ENCODE results near the gene NEK8. TPM values are rescaled to one million over a fixed set of nuclear protein-coding genes. Genes with fewer than 3 reads are reported as not detected.
A peak's percentile ranks its signal among the peaks of the same experiment; 100 is the strongest.

Gene NEK8
- total and polyA plus RNA-seq, 9 of the 15 experiments (the other 6 are each of a cell fraction or from before 2014, with no cell fraction given): 0.98 to 16.6 (median 4.6) TPM

DNA sequence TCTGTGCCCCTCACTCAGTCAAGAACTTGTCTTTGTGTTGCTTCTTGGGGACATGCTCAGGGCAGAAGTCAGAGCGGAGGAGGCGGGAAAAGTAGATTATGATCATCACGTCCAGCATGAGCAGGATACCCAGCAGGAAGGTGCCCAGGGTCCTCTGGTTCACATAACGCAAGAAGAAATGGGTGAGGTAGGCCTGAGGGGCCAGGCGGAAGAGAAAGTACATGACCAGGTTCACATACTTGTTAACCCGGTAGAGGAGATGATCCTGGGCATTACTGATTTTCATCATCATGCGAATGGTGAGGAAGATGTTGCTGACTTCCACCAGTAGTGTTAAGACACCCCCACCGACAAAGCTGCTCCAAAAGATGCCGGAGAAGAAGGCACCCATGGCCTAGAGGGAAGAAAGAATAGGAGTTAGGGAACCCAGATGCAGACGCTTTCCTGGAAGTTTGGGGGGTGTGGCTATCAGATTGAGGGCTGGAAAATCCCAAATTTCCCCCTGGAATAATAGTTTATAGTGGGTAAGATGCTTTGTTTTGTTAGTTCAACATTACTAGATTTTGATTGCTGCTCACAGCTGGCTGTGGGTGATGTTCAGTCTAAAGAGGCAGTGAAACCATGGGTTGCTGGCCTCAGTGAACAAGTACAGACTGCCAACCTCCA, 4.0 kb upstream of the NEK8 start (continued):
- TF ChIP-seq CREBBP (IDR thresholded peaks at IDR 0.05; ENCODE audit: low read depth, low read length): no peak
- no peak for TF ChIP-seq ARID4B (CRISPR knock-in tag; IDR thresholded peaks at IDR 0.05)
- no peak for TF ChIP-seq CXXC5 (CRISPR knock-in tag; IDR thresholded peaks at IDR 0.05)
- TF ChIP-seq RBM15 (IDR thresholded peaks at IDR 0.05; ENCODE audit: insufficient read depth, low read length): no peak
- TF ChIP-seq, protein P1, sequence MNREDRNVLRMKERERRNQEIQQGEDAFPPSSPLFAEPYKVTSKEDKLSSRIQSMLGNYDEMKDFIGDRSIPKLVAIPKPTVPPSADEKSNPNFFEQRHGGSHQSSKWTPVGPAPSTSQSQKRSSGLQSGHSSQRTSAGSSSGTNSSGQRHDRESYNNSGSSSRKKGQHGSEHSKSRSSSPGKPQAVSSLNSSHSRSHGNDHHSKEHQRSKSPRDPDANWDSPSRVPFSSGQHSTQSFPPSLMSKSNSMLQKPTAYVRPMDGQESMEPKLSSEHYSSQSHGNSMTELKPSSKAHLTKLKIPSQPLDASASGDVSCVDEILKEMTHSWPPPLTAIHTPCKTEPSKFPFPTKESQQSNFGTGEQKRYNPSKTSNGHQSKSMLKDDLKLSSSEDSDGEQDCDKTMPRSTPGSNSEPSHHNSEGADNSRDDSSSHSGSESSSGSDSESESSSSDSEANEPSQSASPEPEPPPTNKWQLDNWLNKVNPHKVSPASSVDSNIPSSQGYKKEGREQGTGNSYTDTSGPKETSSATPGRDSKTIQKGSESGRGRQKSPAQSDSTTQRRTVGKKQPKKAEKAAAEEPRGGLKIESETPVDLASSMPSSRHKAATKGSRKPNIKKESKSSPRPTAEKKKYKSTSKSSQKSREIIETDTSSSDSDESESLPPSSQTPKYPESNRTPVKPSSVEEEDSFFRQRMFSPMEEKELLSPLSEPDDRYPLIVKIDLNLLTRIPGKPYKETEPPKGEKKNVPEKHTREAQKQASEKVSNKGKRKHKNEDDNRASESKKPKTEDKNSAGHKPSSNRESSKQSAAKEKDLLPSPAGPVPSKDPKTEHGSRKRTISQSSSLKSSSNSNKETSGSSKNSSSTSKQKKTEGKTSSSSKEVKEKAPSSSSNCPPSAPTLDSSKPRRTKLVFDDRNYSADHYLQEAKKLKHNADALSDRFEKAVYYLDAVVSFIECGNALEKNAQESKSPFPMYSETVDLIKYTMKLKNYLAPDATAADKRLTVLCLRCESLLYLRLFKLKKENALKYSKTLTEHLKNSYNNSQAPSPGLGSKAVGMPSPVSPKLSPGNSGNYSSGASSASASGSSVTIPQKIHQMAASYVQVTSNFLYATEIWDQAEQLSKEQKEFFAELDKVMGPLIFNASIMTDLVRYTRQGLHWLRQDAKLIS (CRISPR knock-in tag; IDR thresholded peaks at IDR 0.05): no peak
- no peak for TF ChIP-seq NBN (IDR thresholded peaks at IDR 0.05; ENCODE audit: low read depth)
- no peak for TF ChIP-seq ZFX (CRISPR knock-in tag; IDR thresholded peaks at IDR 0.05)
- no peak for TF ChIP-seq ZNF561 (CRISPR knock-in tag; conservative IDR thresholded peaks at IDR 0.05)
- TF ChIP-seq, protein P2, sequence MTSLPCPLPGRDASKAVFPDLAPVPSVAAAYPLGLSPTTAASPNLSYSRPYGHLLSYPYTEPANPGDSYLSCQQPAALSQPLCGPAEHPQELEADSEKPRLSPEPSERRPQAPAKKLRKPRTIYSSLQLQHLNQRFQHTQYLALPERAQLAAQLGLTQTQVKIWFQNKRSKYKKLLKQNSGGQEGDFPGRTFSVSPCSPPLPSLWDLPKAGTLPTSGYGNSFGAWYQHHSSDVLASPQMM (CRISPR knock-in tag; IDR thresholded peaks at IDR 0.05): no peak; the same call in 1 of the 2 replicates
- no peak for TF ChIP-seq HDAC1 (IDR thresholded peaks at IDR 0.05)
- no peak for TF ChIP-seq ZNF165 (CRISPR knock-in tag; IDR thresholded peaks at IDR 0.05; ENCODE audit: borderline replicate concordance)
- TF ChIP-seq PYGO2 (tag; IDR thresholded peaks at IDR 0.05): no peak
- no peak for TF ChIP-seq TARDBP (IDR thresholded peaks at IDR 0.05)
- no peak for TF ChIP-seq SIX5 (IDR thresholded peaks at IDR 0.05; ENCODE audit: borderline replicate concordance in 1 of 2, insufficient read depth in 1 of 2, low read depth in 1 of 2, low read length in 2 of 2)
- no peak for TF ChIP-seq NR4A1 (CRISPR knock-in tag; IDR thresholded peaks at IDR 0.05)
- 0 out of 2 replicates have a peak, but pooled peaks have one; percentile 4 for TF ChIP-seq NR4A1 (tag; IDR thresholded peaks at IDR 0.05)
- no peak for TF ChIP-seq WHSC1 (IDR thresholded peaks at IDR 0.05; ENCODE audit: low read length)

All from K562 (cell line).